UCSD-AML1 (cell line): ENCODE data around the gene LSM14B.
A peak's percentile ranks its signal among the peaks of the same experiment; 100 is the strongest.

Experiments
- DNase-seq: peaks from one replicate; lab custom pipeline; 2025; ENCODE audit not compliant: unreplicated experiment; lab: John Stamatoyannopoulos, UW

The LSM14B gene

GRCh38 chr20:62179162-62179504, 56.9 kb downstream of the LSM14B start:
- no peak for DNase-seq

GRCh38 chr20:62181808-62182207, 59.5 kb downstream of the LSM14B start:
- DNase-seq = no peak

- peak; percentile 96 for DNase-seq
Measured at GRCh38 chr20:62182469-62183425, 60.5 kb downstream of the LSM14B start, which contains the start of gene MTG2. MTG2 (plus strand) TSS chr20:62183028; CDS start chr20:62193421, 10,393 bp downstream.

- DNase-seq = no peak
Measured at GRCh38 chr20:62183426-62184142, 61.3 kb downstream of the LSM14B start.
